ENCODE results near the gene TEAD1.

Gene TEAD1

DNA sequence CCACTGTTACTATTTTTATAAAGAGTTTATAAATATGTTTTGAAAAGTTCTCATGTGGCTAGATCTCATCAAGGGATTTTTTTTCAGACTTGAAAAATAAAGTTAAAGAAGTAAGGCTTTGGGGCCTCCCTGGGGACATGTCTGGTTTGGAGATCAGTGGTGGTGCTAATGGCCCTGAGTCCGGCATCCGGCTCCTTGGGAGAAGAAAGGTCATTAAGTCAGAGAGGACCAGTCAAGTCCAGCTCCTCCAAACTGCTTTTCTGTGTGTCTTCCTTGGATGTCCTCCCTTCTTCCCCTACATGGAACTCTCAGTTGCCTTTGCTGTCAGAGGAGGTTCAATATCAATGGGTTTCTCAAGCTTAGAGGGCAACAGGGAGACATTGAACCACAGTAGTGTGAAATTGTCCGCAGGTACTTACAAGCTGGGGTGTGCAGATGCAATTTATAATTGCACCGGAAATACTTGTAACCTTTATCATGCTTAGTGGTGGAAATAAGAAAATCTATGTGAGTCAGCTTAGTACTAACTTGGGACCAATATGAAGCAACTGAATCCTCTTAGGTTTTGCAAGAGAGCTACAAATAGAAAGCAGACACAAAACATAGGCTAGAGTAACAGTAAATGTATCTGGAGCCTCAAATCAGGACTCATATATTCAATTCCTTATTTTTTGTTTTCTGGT is 144.3 kb downstream of the TEAD1 start:
- DNase-seq = no peak

DNA sequence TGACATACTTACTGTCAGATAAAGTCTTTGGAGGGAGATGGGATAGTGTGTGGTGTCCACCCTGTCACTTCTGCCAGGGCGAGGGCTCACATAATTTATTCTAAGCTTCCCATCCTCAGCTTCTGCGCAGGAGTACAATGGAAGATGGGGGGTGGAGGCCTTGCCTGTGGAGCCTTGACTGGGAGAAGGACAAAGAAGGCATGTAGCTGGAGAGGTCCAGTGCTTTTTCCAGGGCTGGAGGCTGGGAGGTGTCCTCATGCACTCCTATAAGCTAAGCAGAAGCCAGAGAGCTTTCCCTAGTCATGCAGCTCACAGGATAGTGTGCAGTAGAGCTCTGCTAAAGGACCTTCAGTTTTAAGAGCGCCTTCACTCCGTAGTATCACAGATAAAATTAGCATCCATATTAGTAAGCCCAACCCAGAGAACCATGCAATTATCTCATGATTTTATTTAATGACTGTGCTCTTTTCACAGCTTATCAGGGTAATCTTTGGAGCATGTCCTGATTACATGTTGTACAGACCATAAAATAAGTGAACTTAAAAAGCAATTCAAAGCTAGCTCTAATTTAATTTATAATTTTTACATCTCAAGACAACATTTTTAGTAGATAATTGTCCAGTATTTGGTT is 148.3 kb downstream of the TEAD1 start:
- DNase-seq = no peak

- no peak for DNase-seq
Observed at GRCh38 chr11:12824281-12825041, 150.2 kb downstream of the TEAD1 start.

- DNase-seq = no peak
Observed at GRCh38 chr11:12826441-12826840, 152.2 kb downstream of the TEAD1 start.

DNA sequence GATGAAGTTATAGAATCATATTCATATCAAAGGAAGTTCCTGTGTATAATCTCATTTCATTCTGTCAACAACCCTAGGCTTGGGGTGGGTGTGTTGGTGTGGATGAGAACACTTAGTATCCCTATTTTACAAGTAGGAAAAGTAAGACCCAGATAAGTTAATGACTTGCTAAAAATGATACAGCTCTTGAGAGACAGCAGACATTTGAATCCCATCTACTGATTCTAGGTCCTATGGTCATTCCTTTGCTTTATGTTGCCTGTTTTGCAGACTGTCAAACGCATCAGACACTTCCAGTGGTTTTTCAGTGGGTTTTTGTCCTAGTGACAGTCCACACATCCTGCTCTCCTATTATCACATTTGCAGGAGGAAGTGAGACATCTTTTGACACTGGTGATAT is 153.1 kb downstream of the TEAD1 start:
- no peak for DNase-seq

DNA sequence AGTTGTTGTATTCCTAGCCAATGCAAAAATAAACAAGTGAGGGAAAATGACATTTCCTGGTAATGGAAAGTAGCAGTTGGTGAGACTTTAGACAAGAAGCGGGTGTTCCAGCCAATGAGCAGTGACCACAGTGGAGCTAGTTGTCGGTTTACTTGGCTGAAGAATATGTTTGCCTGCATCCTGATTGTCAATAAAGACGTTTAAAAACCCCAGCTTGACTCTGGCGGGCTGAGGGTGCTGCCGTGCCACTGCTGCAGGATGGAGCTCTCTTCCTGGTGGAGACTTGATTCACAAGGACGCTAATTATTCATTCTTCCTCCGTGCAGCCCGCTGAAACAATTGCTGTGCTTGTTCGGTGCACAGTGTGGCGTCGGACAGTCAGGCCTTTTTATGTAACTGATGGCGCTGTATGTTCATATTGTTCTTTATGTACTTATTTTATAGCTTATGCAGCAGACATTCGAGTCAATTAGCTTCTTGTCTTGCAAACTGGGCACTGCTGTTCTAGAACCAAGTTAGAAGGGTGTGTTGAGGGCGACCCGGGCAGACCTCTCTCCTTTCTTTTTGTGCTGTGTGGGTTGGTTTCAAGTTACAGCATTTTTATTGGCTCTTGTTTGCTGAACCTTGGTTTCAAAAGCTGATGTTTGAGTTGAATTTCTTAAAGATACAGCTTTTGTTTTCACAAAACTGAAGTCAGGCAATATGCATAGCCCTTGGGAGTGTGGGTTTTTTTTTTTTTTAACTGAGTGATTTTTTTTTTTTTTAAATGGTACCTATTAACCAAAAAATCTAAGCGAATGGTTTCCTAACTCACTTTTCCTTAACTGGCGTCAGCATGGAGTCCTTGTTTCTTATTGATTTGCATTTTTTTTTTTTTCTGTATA is 153.9 kb downstream of the TEAD1 start:
- DNase-seq = no peak

DNA sequence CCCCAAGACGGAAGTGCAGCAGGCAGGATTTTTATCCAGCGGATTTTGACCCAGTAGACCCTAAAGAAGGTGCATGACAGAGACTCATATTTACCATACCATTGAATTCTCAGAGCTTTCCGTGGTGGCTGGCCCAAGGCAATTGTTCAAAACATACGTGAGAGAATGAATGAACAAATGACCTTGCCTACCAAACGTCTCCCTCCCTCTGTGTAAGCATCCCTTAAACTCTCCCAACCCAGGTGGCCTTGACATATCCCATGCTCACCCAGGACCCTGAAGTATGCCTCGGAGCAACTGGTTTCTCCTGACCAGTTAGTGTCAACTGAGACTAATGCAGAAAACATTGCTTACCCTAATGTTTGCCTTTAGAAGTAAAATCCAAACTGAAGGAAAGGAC is 154.9 kb downstream of the TEAD1 start:
- DNase-seq = no peak

DNA sequence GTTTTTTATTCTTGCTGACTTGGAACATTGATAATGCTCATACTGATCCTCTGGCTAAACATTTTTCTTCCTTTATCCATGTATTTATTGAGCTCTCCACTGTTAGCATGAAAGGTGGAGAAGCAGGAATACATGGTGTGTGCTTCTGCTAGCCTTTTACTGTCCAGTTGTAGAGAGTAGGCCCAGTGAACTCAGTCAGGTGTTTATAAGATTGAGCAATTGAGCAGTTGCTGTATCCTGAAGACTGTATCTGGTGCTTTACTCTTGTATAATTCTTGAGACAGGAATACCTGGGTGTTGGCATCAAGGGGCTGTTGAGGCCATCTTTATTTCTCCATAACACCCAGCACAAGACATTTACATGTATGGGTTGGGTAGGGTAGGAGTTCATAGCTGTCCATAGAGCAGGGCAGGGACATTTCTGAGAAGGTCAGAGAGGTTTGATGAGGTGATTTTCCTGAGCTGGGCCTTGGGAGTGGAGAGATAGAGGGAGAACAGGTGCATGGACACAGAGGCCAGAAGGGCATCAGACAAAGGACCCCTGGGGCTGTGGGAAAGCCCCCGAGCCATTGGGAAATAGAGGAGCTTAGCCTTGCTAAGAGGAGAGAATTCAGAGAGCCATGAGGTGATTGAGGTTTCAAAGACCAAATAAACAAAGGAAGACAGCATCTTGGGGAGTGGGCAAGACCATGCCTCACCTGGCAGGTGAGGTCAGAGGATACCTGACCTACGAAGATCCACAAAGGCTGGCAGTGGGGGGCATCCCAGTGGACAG is 155.5 kb downstream of the TEAD1 start:
- DNase-seq = no peak

GRCh38 chr11:12831471-12832202 is 157.4 kb downstream of the TEAD1 start:
- no peak for DNase-seq

DNA sequence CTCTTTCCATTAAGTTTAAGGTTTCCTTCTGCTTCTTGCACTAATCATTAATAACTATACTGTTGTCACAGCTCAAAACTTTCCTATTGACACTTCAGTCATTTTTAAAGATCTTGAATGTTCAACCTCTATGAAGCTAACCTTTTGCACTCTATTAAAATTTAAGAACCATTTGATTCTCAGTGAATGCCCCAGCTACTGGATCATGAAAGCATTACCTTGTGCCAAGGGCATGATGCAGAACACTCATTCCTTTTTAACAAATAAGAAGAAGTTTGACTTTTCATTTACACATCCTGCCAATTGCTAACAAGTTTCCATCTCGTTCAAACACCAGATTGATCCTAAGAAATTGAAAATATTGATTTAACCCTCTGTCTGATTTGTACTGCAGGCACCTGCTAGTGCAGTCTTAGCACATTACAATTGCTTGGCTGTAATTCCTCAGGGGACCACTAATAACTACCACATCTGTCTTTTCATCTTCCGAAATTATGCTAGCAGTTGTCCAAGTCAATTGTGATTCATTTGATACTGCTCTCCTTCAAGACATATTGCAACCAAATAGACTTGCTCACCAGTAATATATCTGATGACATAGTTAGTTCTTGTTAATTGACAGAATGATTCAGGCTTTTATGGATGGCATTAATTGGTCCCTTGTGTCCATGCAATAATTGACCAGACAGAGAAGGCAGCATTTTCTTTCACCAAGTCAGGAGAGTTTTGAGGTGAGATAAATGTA is 158.4 kb downstream of the TEAD1 start:
- no peak for DNase-seq

GRCh38 chr11:12834166-12834565 is 159.9 kb downstream of the TEAD1 start:
- no peak for DNase-seq

DNA sequence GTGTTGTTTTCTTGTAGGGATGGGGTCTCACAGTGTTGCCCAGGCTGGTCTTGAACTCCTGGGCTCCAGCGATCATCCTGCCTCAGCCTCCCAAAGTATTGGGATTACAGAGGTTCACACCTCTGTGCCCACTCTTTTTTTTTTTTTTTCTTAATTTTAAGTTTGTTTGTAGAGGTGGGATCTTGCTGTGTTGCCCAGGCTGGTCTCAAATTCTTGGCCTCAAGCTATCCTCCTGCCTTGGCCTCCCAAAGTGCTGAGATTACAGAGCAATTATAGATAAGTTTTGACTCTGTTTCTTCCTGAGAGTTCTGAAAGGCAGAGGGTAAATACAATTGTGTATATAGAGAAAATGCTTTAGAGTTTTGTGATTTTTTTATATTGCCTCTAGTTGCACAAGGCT is 160.4 kb downstream of the TEAD1 start:
- no peak for DNase-seq

- no peak for DNase-seq
Observed at GRCh38 chr11:12835286-12835685, 161.1 kb downstream of the TEAD1 start.

DNA sequence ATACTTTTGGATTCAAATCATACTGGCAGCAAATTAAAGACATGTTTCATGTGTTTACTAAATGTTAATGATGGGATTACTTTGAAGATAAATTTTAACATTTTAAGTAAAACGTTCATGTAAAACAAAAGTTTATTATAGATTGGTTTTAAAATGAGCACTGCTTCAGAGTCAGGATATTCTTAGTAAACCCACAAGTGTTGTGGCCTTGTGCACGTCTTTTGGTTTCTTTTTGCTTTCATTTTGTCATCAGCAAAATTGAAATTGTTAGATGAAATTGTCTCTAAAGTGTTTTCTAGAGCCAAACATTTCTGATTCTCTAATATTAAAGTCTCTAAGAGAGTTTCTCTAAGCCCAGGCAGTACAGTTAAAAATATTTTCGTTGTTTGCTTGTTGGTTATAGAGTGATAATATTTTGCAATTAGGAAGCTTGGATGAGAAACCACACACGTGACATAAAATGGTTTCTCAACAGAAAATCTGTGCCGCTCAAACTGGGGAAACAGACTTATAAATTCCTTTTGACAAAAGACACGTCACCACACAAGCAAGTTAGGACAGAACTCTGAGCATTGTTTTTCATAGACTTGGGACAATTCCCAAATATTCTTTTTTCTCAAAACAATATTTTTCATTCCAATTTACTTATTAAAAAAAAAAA is 164.4 kb downstream of the TEAD1 start:
- DNase-seq = no peak

GRCh38 chr11:12840871-12841660 is 166.8 kb downstream of the TEAD1 start:
- no peak for DNase-seq

DNA sequence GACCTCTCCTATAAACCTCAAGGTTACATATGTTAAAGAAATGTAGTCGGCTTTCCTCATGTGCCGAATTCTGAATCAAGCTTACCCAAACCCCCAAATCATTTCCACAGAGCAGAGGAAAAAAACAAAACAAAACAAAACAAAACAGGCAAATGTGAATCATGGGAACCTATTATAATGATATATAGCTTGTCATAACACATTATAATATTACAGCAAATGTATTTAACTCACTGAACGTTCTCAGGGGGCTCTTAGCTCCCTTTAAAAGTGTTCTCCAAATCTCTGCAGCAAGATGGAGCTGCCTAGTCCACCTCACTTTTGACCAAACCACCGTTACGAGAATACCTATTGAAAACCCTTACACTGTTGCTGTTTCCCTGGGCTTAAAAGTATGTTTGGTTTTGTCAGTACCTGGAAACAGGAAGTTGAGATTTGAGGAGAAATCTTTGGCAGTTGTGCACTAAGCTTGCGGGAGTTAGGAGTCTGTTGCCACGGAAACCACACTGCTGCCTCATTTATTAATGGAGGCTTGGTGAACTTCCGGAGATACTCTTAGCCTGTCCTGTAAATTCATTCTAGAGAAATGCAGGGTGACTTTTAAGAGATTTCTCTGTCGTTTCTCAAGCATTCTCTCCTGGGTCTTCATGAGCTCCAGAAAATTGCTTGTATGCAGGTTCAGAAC is 167.9 kb downstream of the TEAD1 start:
- no peak for DNase-seq

DNA sequence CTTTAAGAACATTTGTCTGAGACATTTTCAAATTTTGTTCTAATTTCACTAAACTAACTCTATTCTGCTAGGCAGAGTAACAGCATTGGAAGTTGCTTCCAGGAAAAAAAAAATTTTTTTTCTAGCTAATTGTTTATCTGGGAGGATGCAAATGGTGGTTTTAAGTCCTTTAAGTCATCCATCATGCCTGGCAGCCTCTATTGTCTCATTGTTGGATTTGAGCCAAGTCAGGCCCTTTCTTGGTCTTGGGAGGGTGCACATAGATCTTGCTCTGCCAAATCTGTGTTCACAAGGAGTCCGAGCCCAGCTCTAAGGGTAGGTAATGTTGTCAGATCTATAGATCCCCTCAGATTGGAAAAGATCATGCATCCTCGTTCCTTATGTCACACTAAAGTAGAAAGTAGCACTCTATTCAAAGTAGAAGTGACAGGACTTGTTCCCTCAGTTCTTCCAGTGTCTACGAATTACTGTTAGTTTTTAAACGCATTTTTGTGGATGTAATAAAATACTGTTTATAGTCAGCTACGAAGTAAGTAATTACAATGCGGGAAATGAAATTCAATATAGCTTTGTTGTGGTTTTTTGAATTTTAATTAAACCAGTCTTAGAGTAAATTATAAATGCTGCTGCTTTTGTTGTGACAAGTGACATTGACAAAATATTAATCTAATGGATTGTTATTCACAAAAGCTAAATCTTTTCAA is 168.9 kb downstream of the TEAD1 start:
- DNase-seq = no peak

DNA sequence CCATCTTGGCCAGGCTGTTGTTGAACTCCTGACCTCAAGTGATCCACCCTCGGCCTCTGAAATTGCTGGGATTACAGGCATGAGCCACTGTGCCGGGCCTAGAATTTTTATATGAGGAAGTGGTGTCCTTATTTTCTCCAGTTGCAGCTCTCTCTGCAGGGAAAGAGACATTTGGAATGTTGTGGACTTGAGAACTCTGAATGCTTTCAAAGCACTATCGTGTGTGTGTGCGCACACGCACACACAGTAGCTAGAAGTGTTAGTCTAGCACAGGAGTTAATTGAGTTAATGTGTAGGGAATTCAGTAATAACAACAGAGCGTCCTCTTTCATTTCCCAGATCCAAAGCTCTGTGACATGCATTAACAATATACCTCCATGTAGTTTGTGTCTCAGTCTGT is 170.9 kb downstream of the TEAD1 start:
- DNase-seq = no peak

All from activated effector memory CD4-positive, alpha-beta T cell treated with anti-CD3 and anti-CD28 coated beads, Interleukin-2, amount 50 U/mL, for 16 hours (primary cell).